Heart right ventricle (tissue), 16 donors: ENCODE results near the gene TSSK2. TPM values are rescaled to one million over a fixed set of nuclear protein-coding genes. Genes with fewer than 3 reads are reported as not detected.

Experiments used
- ATAC-seq, 8 donors: fragments of 200-7000 bp; cut with Tn5 transposase; one replicate each; pipeline ENCODE4 v1.9.1; 2020; ENCODE audit warnings: mild to moderate bottlenecking in 8 of 8, moderate library complexity in 8 of 8, moderate number of reproducible peaks in 1 of 8
- DNase-seq, 2 donors: peaks; one replicate each; pipeline ENCODE4 v3.0.0-alpha.2; 2020
- H3K27ac ChIP-seq, 10 donors: fragments of 200-600 bp; sonication (generic) in 2 of 10; one replicate each; pipeline versions ENCODE4 v1.5.0 to v1.8.0; 2020 to 2022; ENCODE audit warnings: mild to moderate bottlenecking in 3 of 10
- H3K27me3 ChIP-seq, 7 donors: fragments of 200-600 bp; one replicate each; pipeline ENCODE4 v1.8.0; 2021 to 2022; ENCODE audit warnings: mild to moderate bottlenecking in 2 of 7
- H3K36me3 ChIP-seq, 9 donors: fragments of 200-600 bp; sonication (generic) in 1 of 9; one replicate each; pipeline versions ENCODE4 v1.5.0 to v1.8.0; 2020 to 2022; ENCODE audit warnings: mild to moderate bottlenecking in 2 of 9
- H3K4me1 ChIP-seq, 9 donors: fragments of 200-600 bp; sonication (generic) in 1 of 9; one replicate each; pipeline versions ENCODE4 v1.5.0 to v1.8.0; 2020 to 2022; ENCODE audit warnings: mild to moderate bottlenecking in 4 of 9
- H3K4me3 ChIP-seq, 10 donors: fragments of 200-600 bp; sonication (generic) in 2 of 10; one replicate each; pipeline versions ENCODE4 v1.5.0 to v1.8.0; 2020 to 2022; ENCODE audit warnings: mild to moderate bottlenecking in 7 of 10, moderate library complexity in 2 of 10
- H3K9me3 ChIP-seq, 11 donors: fragments of 200-600 bp in 10 of 11; sonication (generic) in 2 of 11; one replicate each; pipeline versions ENCODE4 v1.5.0 to v1.8.0; 2013 to 2022; ENCODE audit warnings: mild to moderate bottlenecking in 2 of 11, control low read depth in 1 of 11, moderate library complexity in 1 of 11
- WGBS, 2 donors: extraction: QIAGEN DNeasy Blood & Tissue Kit; methylation state at CpG; one replicate each; pipeline ENCODE4 v1.1.7; 2013; ENCODE audit warnings: inconsistent platforms in 1 of 2; 5-methylcytosine and 5-hydroxymethylcytosine counted together
- intact Hi-C, 10 donors: fragments of 100-400 bp; cut with DNase I; formaldehyde crosslinking; loops; one replicate each; pipeline versions ENCODE4 v1.11.1 to v1.14.2; 2022
- polyA plus RNA-seq, 2 donors: library from polyadenylated mRNA; stranded (reverse); fragments of 200-250 nt; gene quantifications; one replicate each; pipeline ENCODE4 v1.2.3, GENCODE V29; 2013
- total RNA-seq, 10 donors: library from RNA; stranded (reverse); fragmentation: NEBNext Ultra II Directional in 3 of 10; extraction: Animal tissue kit (Norgen Biotek cat#: 25700) in 3 of 10; gene quantifications; one replicate each; pipeline versions ENCODE4 v1.2.1 to v1.2.4, GENCODE V29; 2021 to 2023
- TF ChIP-seq, protein P1 (sequence below), 9 donors: fragments of 200-600 bp; sonication (generic) in 2 of 9; IDR thresholded peaks; one replicate each; pipeline versions ENCODE4 v1.5.0 to v1.8.0; 2021 to 2022; ENCODE audit warnings: antibody characterized with exemption in 9 of 9, mild to moderate bottlenecking in 5 of 9, moderate library complexity in 1 of 9
- donor health status: Arrhythmogenic right ventricular cardiomyopathy.
- donor health status: ischemic (EF 13 %, LVEDD 7.1; RV severe dilation, severe dysfunction).
- donor health status: healthy with polysubstance abuse.
- donor health status: DM: no; HTN: yes; CAD: no.
- donor health status: DM: no; HTN: no; CAD: no.
- donor health status: ischemic (EF 25% LVEDD 6.9; RV normal size, moderate dysfunction).
- donor health status: ischemic (EF 25% LVEDD 5.7; RV mildly dilated, moderate dysfunction).
- donor health status: healthy.
- donor health status: DM: yes; HTN: yes; CAD: no.
- donor health status: Ischemic cardiomyopathy.
- donor health status: ischemic (EF 35%, LVEDD 5.7; RV mildly dilated, moderate dysfunction).
- donor health status: nonischemic (EF 11% LVEDD 7.7; RV severe dilation, severe dysfunction).
- donor health status: DM: yes; HTN: yes; CAD: no.
- donor health status: PGD.
- donor health status: ischemic (EF 29% LVEDD 5.4; RV normal size, mild dysfunction).
- donor health status: nonischemic (EF 23%, LVEDD 6.1; RV moderate dilation, normal function).

TSSK2 gene
- total and polyA plus RNA-seq, 12 donors: 0.14 to 0.37 (median 0.19) TPM; not detected in 9

DNA sequence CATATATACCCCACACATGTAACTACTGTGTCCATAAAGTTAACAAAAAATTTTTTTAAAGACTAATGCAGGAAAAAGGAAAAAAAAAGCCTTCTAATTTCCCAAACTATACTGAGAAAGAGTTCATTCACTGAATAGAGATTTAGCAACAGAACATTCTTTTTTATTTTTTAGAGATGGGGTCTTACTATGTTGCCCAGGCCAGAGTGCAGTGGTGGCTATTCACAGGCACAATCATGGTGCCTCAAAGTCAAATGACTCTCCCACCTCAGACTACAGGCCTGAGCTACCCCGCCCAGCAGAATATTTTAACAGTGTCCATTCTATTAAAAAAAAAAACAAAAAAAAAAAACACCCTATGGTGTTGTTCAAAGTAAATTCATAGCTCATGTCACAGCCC lies 34.6 kb upstream of the TSSK2 start:
- TF ChIP-seq, protein P1, sequence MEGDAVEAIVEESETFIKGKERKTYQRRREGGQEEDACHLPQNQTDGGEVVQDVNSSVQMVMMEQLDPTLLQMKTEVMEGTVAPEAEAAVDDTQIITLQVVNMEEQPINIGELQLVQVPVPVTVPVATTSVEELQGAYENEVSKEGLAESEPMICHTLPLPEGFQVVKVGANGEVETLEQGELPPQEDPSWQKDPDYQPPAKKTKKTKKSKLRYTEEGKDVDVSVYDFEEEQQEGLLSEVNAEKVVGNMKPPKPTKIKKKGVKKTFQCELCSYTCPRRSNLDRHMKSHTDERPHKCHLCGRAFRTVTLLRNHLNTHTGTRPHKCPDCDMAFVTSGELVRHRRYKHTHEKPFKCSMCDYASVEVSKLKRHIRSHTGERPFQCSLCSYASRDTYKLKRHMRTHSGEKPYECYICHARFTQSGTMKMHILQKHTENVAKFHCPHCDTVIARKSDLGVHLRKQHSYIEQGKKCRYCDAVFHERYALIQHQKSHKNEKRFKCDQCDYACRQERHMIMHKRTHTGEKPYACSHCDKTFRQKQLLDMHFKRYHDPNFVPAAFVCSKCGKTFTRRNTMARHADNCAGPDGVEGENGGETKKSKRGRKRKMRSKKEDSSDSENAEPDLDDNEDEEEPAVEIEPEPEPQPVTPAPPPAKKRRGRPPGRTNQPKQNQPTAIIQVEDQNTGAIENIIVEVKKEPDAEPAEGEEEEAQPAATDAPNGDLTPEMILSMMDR (IDR thresholded peaks at IDR 0.05): no peak
- peaks cover 0 to 23% (median 5%) of the 10 kb centered on the region in 9 donors for H3K4me1 ChIP-seq
- DNase-seq: no peak
- intact Hi-C loops: no loop called here
- peaks cover 0 to 31% (median 0%) of the 10 kb centered on the region in 9 donors for H3K36me3 ChIP-seq
- no peak for ATAC-seq
- no peak overlapping the region for H3K27ac ChIP-seq
- 100% methylated on average over 1 of the region's 1 CpG for WGBS, 2 donors
- H3K9me3 ChIP-seq: no peaks in the 10 kb centered on the region
- H3K27me3 ChIP-seq: no peaks in the 10 kb centered on the region
- H3K4me3 ChIP-seq: no peak overlapping the region

DNA sequence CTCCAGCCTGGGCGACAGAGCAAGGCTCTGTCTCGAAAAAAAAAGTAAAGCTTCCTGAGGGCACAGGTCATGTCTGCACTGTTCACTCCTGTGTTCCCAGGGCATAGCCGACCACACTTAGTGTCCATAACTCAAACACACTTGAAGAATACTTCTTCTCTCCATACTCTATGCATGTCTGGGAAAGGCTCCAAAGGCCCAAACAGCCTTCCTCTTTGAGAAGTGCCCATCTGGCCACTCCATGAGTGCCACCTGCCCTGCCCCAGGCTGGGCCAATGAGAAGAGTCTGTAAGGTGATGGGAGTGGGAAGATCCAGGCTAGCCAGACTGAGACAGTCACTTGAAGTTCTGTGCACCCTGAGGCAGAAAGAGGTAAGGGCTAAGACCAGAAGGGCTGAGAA lies 33.6 kb upstream of the TSSK2 start:
- WGBS, 2 donors: 75 to 77% methylated on average over 3 of the region's 3 CpGs
- intact Hi-C loops: no loop called here
- Histone ChIP-seq H3K36me3 (peaks cover 0 to 31% (median 0%) of the 10 kb centered on the region in 9 donors), H3K4me3 (no peak overlapping the region), H3K27ac (peak overlapping the region in 1 of 10 donors; percentile 29), H3K4me1 (peaks cover 0 to 21% (median 5%) of the 10 kb centered on the region in 9 donors), H3K27me3 (no peaks in the 10 kb centered on the region), H3K9me3 (no peaks in the 10 kb centered on the region)
- DNase-seq (no peak), ATAC-seq (peak in 1 of 8 donors; percentile 22)
- TF ChIP-seq, protein P1 (IDR thresholded peaks at IDR 0.05): no peak

DNA sequence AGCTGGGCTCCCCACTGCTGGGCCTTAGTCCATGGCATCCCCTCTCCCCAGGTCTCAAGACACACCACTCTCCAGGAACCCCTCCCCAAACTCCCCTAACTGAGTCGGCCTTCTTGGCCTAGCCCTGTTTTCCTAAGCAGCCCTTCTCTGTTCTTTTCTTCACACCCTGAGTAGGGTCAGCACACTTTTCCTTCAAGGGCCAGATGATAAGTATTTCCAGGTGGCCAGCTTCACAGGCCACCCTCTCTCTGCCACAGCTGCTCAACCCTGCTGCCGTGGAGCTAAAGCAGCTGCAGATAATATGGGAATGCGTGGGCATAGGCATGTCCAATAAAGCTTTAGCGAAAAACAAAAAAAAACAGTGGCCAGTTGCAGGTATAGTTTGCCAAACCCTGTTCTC lies 33.0 kb upstream of the TSSK2 start:
- intact Hi-C loops: no loop called here
- ATAC-seq (peak in 1 of 8 donors; percentile 37), DNase-seq (no peak)
- no peaks in the 10 kb centered on the region for H3K9me3 ChIP-seq
- TF ChIP-seq, protein P1 (IDR thresholded peaks at IDR 0.05): no peak
- H3K27ac ChIP-seq: peak overlapping the region in 1 of 10 donors; percentile 29
- H3K36me3 ChIP-seq: peaks cover 0 to 31% (median 0%) of the 10 kb centered on the region in 9 donors
- H3K27me3 ChIP-seq: no peaks in the 10 kb centered on the region
- no peak overlapping the region for H3K4me3 ChIP-seq
- peaks cover 0 to 21% (median 5%) of the 10 kb centered on the region in 9 donors for H3K4me1 ChIP-seq
- WGBS, 2 donors: 61 to 63% methylated on average over 4 of the region's 4 CpGs

DNA sequence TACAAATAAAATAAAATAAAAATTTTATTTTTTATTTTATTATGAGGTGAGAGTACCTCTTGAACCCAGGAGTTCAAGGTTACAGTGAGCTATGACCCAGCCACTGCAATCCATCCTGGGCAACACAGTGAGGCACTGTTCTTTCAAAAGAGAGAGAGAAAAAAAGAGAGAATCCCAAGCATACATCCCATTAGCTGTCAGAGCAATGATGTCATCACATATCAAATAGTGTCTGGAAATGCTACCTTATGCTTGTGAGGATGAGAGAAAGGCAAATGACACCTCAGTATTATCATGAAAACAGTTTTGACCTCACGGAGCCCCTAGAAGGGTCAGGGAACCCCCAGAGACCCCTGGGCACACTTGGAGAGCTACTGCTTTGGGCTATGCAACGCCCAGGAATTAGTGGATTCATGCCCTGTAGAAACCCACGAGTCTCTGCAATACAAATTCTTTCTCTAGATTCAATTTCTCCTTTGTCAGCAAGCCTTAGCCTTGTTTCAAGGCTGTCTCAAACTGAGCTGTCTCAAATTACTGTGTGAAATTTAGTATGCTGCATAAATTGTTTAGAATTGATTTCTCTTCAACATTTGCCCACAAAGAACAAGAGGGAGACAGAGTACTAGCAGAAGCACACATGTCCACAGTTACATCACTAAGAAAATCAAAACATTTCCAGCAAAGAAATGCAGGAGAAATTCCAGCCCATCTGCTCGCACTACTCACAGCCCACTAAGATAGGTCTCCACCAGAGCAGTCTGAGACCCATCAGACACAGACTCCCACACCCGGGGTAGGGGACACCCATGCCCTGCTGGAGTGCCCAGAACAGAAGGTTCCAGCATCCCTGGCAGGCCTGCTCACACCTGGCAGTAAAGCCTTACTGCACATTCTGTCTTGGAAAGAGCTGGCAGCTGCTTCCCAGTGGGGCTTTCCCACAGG lies 27.0 kb upstream of the TSSK2 start:
- intact Hi-C loops: no loop called here
- no peaks in the 10 kb centered on the region for H3K9me3 ChIP-seq
- peaks cover 0 to 6% (median 0%) of the 10 kb centered on the region in 9 donors for H3K36me3 ChIP-seq
- WGBS, 2 donors: 73 to 76% methylated on average over 5 of the region's 5 CpGs
- H3K4me3 ChIP-seq: no peak overlapping the region
- H3K27ac ChIP-seq: no peak overlapping the region
- TF ChIP-seq, protein P1 (IDR thresholded peaks at IDR 0.05): no peak
- peaks cover 9 to 51% (median 36%) of the 10 kb centered on the region in 9 donors for H3K4me1 ChIP-seq
- H3K27me3 ChIP-seq: no peaks in the 10 kb centered on the region
- ATAC-seq (peak in 2 of 8 donors; percentile 10 to 45), DNase-seq (no peak)
